Left ventricle myocardium inferior (tissue), 1 donor: Measurements from ENCODE around the gene JTB. TPM values are rescaled to one million over a fixed set of nuclear protein-coding genes. Genes with fewer than 3 reads are reported as not detected.
"Not testable (repeated sequence)": the region's sequence is repeated elsewhere in the genome, so short reads cannot be mapped to it uniquely, and the experiment has no call there.

Source experiments
- DNase-seq: peaks from one replicate; pipeline ENCODE4 v3.0.0-alpha.2; 2020
- H3K27ac ChIP-seq: fragments of 200-600 bp; replicated peaks from 2 replicates; pipeline ENCODE4 v1.8.0; 2021
- H3K27me3 ChIP-seq: fragments of 200-600 bp; 2 replicates; pipeline ENCODE4 v1.8.0; 2021; ENCODE audit warnings: low read depth
- H3K36me3 ChIP-seq: fragments of 200-600 bp; 2 replicates; pipeline ENCODE4 v1.8.0; 2021
- H3K4me1 ChIP-seq: fragments of 200-600 bp; 2 replicates; pipeline ENCODE4 v1.8.0; 2021
- H3K4me3 ChIP-seq: fragments of 200-600 bp; 2 replicates; pipeline ENCODE4 v1.8.0; 2021; ENCODE audit warnings: mild to moderate bottlenecking, moderate library complexity
- H3K9me3 ChIP-seq: fragments of 200-600 bp; replicated peaks from 2 replicates; pipeline ENCODE4 v1.8.0; 2021
- intact Hi-C: fragments of 100-400 bp; cut with micrococcal nuclease; formaldehyde crosslinking; loops from one replicate; pipeline ENCODE4 v1.11.0; 2022
- total RNA-seq: library from RNA; stranded (reverse); fragmentation: NEBNext Ultra II Directional; extraction: Animal tissue kit (Norgen Biotek cat#: 25700); gene quantifications from one replicate; pipeline ENCODE4 v1.2.1, GENCODE V29; 2021
- TF ChIP-seq, protein P1 (sequence below): fragments of 200-600 bp; IDR thresholded peaks from 2 replicates; pipeline ENCODE4 v1.8.0; 2021; ENCODE audit warnings: antibody characterized with exemption, mild to moderate bottlenecking, borderline replicate concordance
- donor health status: DM: no; HTN: yes; CAD: no; lungs with severe emphysema.

JTB gene
- total RNA-seq, 1 donor from 2014 or later = 75.8 TPM

DNA sequence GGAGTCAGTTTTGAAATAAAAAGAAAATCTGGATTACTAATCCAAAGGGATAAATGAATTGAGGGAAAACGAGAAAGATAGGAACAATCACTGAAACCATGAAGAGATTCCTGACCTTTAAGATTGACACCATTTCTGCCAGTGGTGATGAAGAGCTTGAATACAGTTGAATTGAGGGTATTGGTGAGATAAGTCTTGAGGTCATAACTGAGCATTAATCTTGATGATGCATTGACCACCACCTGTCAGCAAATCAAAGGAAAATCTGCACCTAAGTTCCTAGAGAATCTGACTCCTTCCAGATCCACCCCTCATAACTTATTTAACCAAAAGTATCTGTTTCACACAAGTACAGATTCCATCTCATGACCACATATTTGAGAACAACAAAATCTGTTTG, 34.7 kb upstream of the JTB start:
- H3K36me3 ChIP-seq = no peaks in the 10 kb centered on the region
- no peak for DNase-seq
- no peaks in the 10 kb centered on the region for H3K9me3 ChIP-seq
- TF ChIP-seq, protein P1, sequence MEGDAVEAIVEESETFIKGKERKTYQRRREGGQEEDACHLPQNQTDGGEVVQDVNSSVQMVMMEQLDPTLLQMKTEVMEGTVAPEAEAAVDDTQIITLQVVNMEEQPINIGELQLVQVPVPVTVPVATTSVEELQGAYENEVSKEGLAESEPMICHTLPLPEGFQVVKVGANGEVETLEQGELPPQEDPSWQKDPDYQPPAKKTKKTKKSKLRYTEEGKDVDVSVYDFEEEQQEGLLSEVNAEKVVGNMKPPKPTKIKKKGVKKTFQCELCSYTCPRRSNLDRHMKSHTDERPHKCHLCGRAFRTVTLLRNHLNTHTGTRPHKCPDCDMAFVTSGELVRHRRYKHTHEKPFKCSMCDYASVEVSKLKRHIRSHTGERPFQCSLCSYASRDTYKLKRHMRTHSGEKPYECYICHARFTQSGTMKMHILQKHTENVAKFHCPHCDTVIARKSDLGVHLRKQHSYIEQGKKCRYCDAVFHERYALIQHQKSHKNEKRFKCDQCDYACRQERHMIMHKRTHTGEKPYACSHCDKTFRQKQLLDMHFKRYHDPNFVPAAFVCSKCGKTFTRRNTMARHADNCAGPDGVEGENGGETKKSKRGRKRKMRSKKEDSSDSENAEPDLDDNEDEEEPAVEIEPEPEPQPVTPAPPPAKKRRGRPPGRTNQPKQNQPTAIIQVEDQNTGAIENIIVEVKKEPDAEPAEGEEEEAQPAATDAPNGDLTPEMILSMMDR = no peak
- no peak overlapping the region for H3K4me3 ChIP-seq
- no peaks in the 10 kb centered on the region for H3K4me1 ChIP-seq
- H3K27me3 ChIP-seq = no peaks in the 10 kb centered on the region
- intact Hi-C loops = no loop called here
- no peak overlapping the region for H3K27ac ChIP-seq

DNA sequence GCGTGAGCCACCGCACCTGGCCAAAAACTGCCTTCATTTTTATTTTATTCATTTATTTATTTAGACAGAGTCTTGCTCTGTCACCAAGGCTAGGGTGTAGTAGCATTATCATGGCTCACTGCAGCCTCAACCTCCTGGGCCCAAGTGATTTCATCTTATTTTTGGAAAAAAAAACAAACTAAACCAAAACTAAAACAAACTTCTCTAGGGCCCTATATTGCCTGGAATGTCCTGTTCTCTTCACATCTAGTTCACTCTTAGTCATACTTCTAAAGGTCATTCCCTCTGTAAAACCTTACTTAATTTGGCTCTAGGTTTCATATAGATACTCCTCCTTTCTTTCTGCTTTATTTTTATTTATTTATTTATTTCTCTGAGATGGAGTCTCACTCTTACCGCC, 28.7 kb upstream of the JTB start:
- H3K27me3 ChIP-seq = no peaks in the 10 kb centered on the region
- TF ChIP-seq, protein P1 = no peak
- H3K4me3 ChIP-seq = no peak overlapping the region
- DNase-seq = no peak
- H3K27ac ChIP-seq = no peak overlapping the region
- intact Hi-C loops = no loop called here
- H3K36me3 ChIP-seq = no peaks in the 10 kb centered on the region
- H3K4me1 ChIP-seq = no peaks in the 10 kb centered on the region
- H3K9me3 ChIP-seq = no peaks in the 10 kb centered on the region

DNA sequence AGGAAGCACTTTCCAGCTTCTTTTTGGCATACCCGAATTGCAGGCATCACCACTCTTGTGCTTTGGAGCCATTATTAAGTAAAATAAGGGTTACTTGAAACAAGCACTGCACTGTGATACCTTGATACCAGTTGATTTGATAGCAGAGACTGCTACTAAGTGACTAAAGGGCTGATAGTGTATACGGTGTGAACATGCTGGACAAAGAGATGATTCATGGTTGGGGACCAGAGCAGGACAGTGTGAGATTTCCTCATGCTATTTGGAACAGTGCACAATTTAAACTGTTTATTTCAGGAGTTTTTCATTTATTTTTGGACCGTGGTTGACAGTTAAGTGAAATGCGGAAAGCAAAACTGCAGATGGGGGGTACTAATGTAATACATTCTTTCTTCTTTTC, 22.9 kb upstream of the JTB start:
- intact Hi-C loops = no loop called here
- DNase-seq = no peak
- TF ChIP-seq, protein P1 = no peak
- no peaks in the 10 kb centered on the region for H3K9me3 ChIP-seq
- H3K27me3 ChIP-seq = no peaks in the 10 kb centered on the region
- no peak overlapping the region for H3K4me3 ChIP-seq
- H3K4me1 ChIP-seq = no peaks in the 10 kb centered on the region
- peaks cover 8% of the 10 kb centered on the region for H3K36me3 ChIP-seq
- no peak overlapping the region for H3K27ac ChIP-seq

DNA sequence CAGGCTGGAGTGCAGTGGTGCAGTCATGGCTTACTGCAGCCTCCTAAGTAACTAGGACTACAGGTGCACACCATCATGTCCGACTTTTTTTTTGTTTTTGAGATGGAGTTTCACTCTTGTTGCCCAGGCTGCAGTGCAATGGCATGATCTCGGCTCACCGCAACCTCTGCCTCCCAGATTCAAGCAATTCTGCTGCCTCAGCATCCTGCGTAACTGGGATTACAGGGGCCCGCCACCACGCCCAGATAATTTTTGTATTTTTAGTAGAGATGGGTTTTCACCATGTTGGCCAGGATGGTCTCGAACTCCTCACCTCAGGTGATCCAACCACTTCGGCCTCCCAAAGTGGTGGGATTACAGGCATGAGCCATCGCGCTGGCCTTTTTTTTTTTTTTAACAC, 19.4 kb upstream of the JTB start:
- H3K27ac ChIP-seq, H3K27me3 ChIP-seq, H3K9me3 ChIP-seq, H3K4me3 ChIP-seq, intact Hi-C loops, DNase-seq: not testable (repeated sequence)
- Histone ChIP-seq H3K36me3 (peaks cover 44% of the 10 kb centered on the region), H3K4me1 (peaks cover 26% of the 10 kb centered on the region)

DNA sequence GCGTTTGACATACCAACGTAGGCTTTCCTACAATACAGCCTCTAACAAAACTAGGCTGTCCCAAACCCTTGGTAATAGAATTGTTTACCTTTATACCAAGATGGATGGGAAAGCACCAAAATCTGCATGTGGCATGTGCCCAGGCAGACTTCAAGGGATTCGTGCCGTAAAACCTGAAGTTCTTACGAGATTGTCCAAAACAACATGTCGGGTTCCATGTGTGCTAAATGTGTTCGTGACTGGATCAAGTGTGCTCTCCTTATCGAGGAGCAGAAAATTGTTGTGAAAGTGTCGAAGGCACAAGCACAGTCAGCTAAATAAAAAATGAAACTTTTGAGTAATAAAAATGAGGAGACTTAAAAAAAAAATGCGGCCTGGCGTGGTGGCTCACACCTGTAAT, 18.2 kb upstream of the JTB start:
- Histone ChIP-seq H3K4me3 (no peak overlapping the region), H3K36me3 (peaks cover 48% of the 10 kb centered on the region), H3K27ac (no peak overlapping the region), H3K27me3 (no peaks in the 10 kb centered on the region), H3K4me1 (peaks cover 38% of the 10 kb centered on the region), H3K9me3 (no peaks in the 10 kb centered on the region)
- TF ChIP-seq, protein P1 = no peak
- DNase-seq = no peak
- intact Hi-C loops = no loop called here

DNA sequence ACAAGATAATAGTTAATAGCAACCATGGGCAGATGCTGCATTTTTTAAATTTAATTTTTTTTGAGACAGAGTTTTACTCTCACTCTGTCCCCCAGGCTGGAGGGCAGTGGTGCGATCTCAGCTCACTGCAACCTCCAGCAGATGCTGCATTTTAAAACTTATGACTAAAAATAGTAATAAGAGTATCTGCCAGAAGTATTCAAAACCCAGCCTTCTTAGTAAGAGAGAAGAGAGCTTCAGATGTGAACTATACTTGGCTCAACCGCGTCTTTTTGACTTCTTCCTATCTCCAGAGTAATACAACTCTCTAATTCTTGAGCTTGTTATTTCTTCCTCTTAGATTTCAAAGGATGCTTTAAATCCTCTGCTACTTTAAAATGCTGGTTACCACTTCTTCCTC, 17.7 kb upstream of the JTB start:
- DNase-seq = no peak
- H3K27ac ChIP-seq = no peak overlapping the region
- intact Hi-C loops = no loop called here
- TF ChIP-seq, protein P1 = no peak
- no peaks in the 10 kb centered on the region for H3K27me3 ChIP-seq
- peaks cover 48% of the 10 kb centered on the region for H3K36me3 ChIP-seq
- no peaks in the 10 kb centered on the region for H3K9me3 ChIP-seq
- H3K4me1 ChIP-seq = peaks cover 40% of the 10 kb centered on the region
- no peak overlapping the region for H3K4me3 ChIP-seq
